Measurements from ENCODE around the gene GRID2. TPM values are rescaled to one million over a fixed set of nuclear protein-coding genes. Genes with fewer than 3 reads are reported as not detected.

The GRID2 gene
- total and polyA plus RNA-seq, 2 experiments from 2014 or later: 0.12 TPM; not detected in 1

DNA sequence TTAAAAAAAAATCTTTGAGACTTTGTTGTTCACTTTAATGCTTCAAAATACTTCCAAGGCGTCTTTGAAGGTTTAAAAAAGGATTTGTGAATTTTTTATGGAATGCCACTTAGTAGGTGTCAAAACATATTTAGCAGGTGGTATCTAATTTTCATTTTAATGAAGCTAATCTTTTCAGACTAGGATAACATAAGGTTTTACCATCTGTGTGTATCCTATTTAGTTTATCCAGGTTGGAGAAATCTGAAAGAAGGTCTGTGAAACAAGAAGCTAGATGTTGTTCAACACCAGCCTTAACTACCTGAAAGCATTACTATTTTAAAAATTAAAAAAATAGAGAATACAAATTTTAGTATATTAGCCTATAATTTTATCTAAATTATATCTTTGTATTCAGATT, 193.4 kb downstream of the GRID2 start:
- Histone ChIP-seq H3K4me1 (ENCODE audit: low read depth) (no peaks in the 10 kb centered on the region), H3K9me3 (ENCODE audit: low read depth) (no peaks in the 10 kb centered on the region), H3K27me3 (no peaks in the 10 kb centered on the region), H3K4me3 (no peak overlapping the region), H3K36me3 (no peaks in the 10 kb centered on the region), H3K27ac (no peak overlapping the region)
- no peak for DNase-seq (ENCODE audit: low read depth in 1 of 2, low spot score in 1 of 2)
- TF ChIP-seq, protein P1, sequence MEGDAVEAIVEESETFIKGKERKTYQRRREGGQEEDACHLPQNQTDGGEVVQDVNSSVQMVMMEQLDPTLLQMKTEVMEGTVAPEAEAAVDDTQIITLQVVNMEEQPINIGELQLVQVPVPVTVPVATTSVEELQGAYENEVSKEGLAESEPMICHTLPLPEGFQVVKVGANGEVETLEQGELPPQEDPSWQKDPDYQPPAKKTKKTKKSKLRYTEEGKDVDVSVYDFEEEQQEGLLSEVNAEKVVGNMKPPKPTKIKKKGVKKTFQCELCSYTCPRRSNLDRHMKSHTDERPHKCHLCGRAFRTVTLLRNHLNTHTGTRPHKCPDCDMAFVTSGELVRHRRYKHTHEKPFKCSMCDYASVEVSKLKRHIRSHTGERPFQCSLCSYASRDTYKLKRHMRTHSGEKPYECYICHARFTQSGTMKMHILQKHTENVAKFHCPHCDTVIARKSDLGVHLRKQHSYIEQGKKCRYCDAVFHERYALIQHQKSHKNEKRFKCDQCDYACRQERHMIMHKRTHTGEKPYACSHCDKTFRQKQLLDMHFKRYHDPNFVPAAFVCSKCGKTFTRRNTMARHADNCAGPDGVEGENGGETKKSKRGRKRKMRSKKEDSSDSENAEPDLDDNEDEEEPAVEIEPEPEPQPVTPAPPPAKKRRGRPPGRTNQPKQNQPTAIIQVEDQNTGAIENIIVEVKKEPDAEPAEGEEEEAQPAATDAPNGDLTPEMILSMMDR (IDR thresholded peaks at IDR 0.05; ENCODE audit: low read depth, low read length): no peak

GRCh38 chr4:92501456-92501855, 197.7 kb downstream of the GRID2 start:
- Histone ChIP-seq H3K27ac (no peak overlapping the region), H3K9me3 (ENCODE audit: low read depth) (no peaks in the 10 kb centered on the region), H3K36me3 (no peaks in the 10 kb centered on the region), H3K27me3 (no peaks in the 10 kb centered on the region), H3K4me1 (ENCODE audit: low read depth) (no peaks in the 10 kb centered on the region), H3K4me3 (no peak overlapping the region)
- TF ChIP-seq, protein P1 (IDR thresholded peaks at IDR 0.05; ENCODE audit: low read depth, low read length): no peak
- no peak for DNase-seq (ENCODE audit: low read depth in 1 of 2, low spot score in 1 of 2)

DNA sequence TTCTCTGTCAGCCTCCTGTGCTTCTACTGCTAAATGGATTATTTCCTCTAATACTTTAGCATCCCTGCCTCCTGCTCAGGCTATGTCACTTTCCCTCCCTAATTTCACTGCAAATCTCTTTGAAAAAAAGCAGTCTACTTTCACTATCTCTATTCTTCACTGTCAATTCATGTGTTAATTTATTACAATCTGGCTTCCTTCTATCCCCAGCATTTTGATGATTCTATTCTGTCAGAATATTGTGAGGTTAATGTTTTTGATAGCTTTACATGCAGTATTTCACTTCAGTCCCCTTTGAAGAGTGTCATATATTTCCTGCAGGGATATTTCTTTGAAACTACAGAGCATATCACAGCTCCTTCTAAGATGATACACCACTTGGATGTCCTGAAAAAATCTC, 203.2 kb downstream of the GRID2 start:
- DNase-seq (ENCODE audit: low read depth in 1 of 2, low spot score in 1 of 2): no peak
- no peak overlapping the region for H3K4me3 ChIP-seq
- H3K27ac ChIP-seq: no peak overlapping the region
- no peaks in the 10 kb centered on the region for H3K36me3 ChIP-seq
- H3K4me1 ChIP-seq (ENCODE audit: low read depth): no peaks in the 10 kb centered on the region
- H3K27me3 ChIP-seq: no peaks in the 10 kb centered on the region
- TF ChIP-seq, protein P1 (IDR thresholded peaks at IDR 0.05; ENCODE audit: low read depth, low read length): no peak
- no peaks in the 10 kb centered on the region for H3K9me3 ChIP-seq (ENCODE audit: low read depth)

- no peak overlapping the region for H3K4me3 ChIP-seq
- no peaks in the 10 kb centered on the region for H3K27me3 ChIP-seq
- H3K9me3 ChIP-seq (ENCODE audit: low read depth): no peaks in the 10 kb centered on the region
- peaks cover 15% of the 10 kb centered on the region for H3K4me1 ChIP-seq (ENCODE audit: low read depth)
- TF ChIP-seq, protein P1 (IDR thresholded peaks at IDR 0.05; ENCODE audit: low read depth, low read length): no peak
- H3K36me3 ChIP-seq: no peaks in the 10 kb centered on the region
- H3K27ac ChIP-seq: peak overlapping the region; percentile 10
- DNase-seq (ENCODE audit: low read depth in 1 of 2, low spot score in 1 of 2): peak in 1 of 2 donors; percentile 67
Observed at GRCh38 chr4:92514627-92515026, 210.9 kb downstream of the GRID2 start.

- H3K27ac ChIP-seq: no peak overlapping the region
- H3K4me1 ChIP-seq (ENCODE audit: low read depth): peaks cover 21% of the 10 kb centered on the region
- H3K36me3 ChIP-seq: no peaks in the 10 kb centered on the region
- TF ChIP-seq, protein P1 (IDR thresholded peaks at IDR 0.05; ENCODE audit: low read depth, low read length): no peak
- no peak for DNase-seq (ENCODE audit: low read depth in 1 of 2, low spot score in 1 of 2)
- H3K27me3 ChIP-seq: no peaks in the 10 kb centered on the region
- no peaks in the 10 kb centered on the region for H3K9me3 ChIP-seq (ENCODE audit: low read depth)
- no peak overlapping the region for H3K4me3 ChIP-seq
Observed at GRCh38 chr4:92516450-92516849, 212.7 kb downstream of the GRID2 start.

- H3K27me3 ChIP-seq: no peaks in the 10 kb centered on the region
- TF ChIP-seq, protein P1 (IDR thresholded peaks at IDR 0.05; ENCODE audit: low read depth, low read length): no peak
- no peak overlapping the region for H3K27ac ChIP-seq
- no peak for DNase-seq (ENCODE audit: low read depth in 1 of 2, low spot score in 1 of 2)
- H3K36me3 ChIP-seq: no peaks in the 10 kb centered on the region
- no peaks in the 10 kb centered on the region for H3K9me3 ChIP-seq (ENCODE audit: low read depth)
- H3K4me3 ChIP-seq: no peak overlapping the region
- peaks cover 36% of the 10 kb centered on the region for H3K4me1 ChIP-seq (ENCODE audit: low read depth)
Observed at GRCh38 chr4:92519727-92520126, 216.0 kb downstream of the GRID2 start.

All from cardiac muscle cell (in vitro differentiated cells and primary cell).